HL-60 (cell line): Measurements from ENCODE around the gene NEURL1.

Source experiments
- DNase-seq, 2 experiments: peaks; one replicate each; pipeline ENCODE4 v3.0.0-alpha.2; 2010 to 2020; ENCODE audit warnings: low read depth in 1 of 2, low spot score in 1 of 2
- H3K27ac ChIP-seq: fragments of 250-450 bp; sonication (Bioruptor Pico); replicated peaks from 2 replicates; pipeline ENCODE4 v1.5.1; 2020; ENCODE audit warnings: mild to moderate bottlenecking, moderate library complexity
- H3K27me3 ChIP-seq: fragments of 250-450 bp; sonication (Bioruptor Pico); 2 replicates; pipeline ENCODE4 v1.5.1; 2021; ENCODE audit warnings: mild to moderate bottlenecking, moderate library complexity; ENCODE audit not compliant: insufficient read depth, poor library complexity, severe bottlenecking
- H3K4me3 ChIP-seq: replicated peaks from 2 replicates; pipeline ENCODE4 v1.5.1; 2011; ENCODE audit warnings: mild to moderate bottlenecking, control low read depth, low read length; ENCODE audit not compliant: insufficient read depth
- CTCF ChIP-seq: IDR thresholded peaks from one replicate; pipeline ENCODE4 v1.5.1; 2011; ENCODE audit warnings: low read length, control low read depth, inconsistent platforms; ENCODE audit not compliant: insufficient read depth
- GABPA ChIP-seq: IDR thresholded peaks from 2 replicates; pipeline ENCODE4 v1.6.1; 2012; ENCODE audit warnings: low read depth
- POLR2AphosphoS5 ChIP-seq: IDR thresholded peaks from 2 replicates; pipeline ENCODE4 v1.6.1; 2012; ENCODE audit warnings: low read depth
- REST ChIP-seq: IDR thresholded peaks from 2 replicates; pipeline ENCODE4 v1.6.1; 2012; ENCODE audit warnings: low read depth; ENCODE audit not compliant: insufficient replicate concordance
- SPI1 ChIP-seq: IDR thresholded peaks from 2 replicates; pipeline ENCODE4 v1.6.1; 2012; ENCODE audit warnings: low read depth, mild to moderate bottlenecking, borderline replicate concordance

The NEURL1 gene

DNA sequence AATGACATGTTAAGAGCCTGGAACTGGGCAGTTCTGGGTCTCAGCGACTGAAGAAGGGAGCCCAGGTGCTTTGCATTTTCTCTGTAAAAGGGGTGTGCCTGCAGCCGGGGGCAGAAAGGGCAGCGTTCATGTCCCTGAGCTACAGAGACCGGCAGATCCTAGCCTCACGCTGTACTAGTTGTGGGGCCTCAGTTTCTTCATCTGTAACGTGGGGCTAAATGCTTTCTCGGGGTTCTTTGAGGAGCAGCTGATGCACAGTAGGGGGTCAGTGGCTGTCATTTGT lies 79.6 kb downstream of the NEURL1 start:
- no peak for TF ChIP-seq GABPA
- Histone ChIP-seq H3K4me3 (no peak overlapping the region), H3K27me3 (no peaks in the 10 kb centered on the region), H3K27ac (no peak overlapping the region)
- DNase-seq: no peak

DNA sequence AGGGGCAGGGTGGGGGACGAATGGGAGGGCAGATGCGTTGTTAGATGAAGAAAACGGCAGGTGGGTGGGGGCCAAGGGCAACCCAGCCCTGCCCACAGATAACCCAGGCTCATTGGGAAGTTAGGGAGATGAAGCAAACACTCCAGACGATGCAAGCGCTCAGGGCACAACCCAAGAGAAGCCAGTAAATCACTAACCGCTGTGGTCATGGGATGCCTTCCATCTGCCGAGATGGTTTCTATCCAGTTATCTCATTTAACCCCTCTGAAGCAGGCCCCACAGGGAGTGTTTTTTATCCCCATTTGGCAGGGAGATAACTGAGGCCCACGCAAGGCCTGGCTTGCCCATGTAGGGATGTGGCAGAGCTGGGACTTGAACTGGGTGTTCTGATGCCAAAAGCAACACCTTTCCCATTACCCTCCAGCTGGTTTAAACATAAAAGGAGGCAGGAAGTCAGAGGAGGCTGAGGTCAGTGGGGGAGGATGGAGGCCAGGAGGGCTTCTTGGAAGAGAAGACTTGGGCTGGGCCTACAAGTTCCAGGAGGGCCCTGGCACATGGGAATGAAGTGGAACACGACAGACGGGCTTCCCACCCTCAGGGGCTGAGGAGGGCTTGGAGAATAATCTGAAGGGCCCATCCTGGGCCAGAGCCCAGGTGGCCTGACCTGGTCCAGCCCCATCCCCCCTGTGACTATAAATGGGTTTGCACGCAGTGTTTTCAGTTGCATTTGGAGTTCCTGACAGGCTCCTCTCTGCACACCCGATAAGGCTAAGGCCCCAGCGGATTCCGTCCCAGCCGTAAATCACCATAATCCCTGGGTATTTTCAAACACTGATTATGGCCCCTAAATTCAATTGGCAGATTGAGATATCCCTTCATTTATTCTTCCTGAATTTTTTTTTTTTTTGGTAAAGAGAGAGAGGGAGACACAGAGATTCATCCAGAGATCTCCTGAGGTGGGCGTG lies 80.9 kb downstream of the NEURL1 start:
- TF ChIP-seq GABPA (no peak), REST (no peak), SPI1 (no peak), POLR2AphosphoS5 (no peak)
- Histone ChIP-seq H3K27me3 (no peaks in the 10 kb centered on the region), H3K27ac (no peak overlapping the region), H3K4me3 (no peak overlapping the region)
- no peak for DNase-seq

DNA sequence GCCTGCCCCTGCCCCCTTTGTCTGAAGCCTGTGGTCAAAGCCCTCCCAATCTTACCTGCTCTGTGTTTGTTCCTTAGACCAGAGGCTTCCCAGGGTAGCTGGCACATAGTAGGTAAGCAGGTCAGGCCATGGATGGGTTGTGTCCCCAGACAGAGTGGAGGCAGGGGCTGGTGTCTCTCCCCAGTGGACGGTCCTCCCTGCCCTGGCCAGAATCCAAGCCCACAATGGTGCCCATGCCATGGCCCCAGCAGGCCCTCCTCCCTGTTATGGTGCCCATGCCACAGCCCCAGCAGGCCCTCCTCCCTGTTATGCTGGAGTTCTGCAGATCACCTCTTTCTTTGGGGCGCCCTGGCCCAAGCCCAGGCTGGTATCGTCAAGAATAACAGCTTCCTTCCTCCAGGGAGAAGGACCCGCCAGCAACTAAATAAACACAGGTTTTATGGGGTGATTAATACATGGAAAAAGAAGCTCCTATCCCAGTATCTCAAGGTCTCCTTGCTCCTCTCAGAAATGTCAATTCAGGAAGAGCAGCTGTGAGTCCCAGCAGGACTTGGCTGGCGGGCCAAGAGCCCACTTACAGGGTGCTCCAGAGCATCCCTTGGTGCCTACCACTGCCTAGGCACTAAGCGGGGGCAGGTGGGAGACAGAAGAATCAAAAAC lies 82.0 kb downstream of the NEURL1 start:
- H3K27me3 ChIP-seq: no peaks in the 10 kb centered on the region
- no peak for TF ChIP-seq POLR2AphosphoS5
- no peak overlapping the region for H3K27ac ChIP-seq
- no peak for DNase-seq
- no peak overlapping the region for H3K4me3 ChIP-seq

DNA sequence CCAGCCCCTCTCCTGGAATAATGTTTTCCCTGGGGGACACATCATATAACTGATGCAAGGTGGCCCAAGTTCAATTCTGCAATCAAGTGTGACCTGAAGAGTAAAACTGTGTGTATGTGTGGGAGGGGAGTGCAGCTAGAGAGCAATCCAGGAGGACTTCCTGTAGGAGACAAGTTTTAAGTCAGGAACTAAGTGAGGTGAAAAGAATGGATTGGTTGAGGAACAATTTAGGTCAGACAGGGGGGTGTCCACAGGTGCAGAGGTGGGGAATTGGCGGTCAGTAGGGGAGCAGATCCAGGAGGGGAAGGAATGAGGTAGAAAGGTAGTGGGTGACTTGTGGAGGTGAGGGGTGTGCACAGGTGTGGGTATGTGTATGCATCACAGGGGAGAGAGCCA lies 82.6 kb downstream of the NEURL1 start:
- Histone ChIP-seq H3K27me3 (no peaks in the 10 kb centered on the region), H3K27ac (no peak overlapping the region), H3K4me3 (no peak overlapping the region)
- no peak for DNase-seq
- TF ChIP-seq CTCF: no peak
- no peak for TF ChIP-seq SPI1
- TF ChIP-seq POLR2AphosphoS5: no peak
- TF ChIP-seq GABPA: no peak
- no peak for TF ChIP-seq REST

- TF ChIP-seq CTCF (no peak), GABPA (no peak), REST (no peak), POLR2AphosphoS5 (no peak), SPI1 (no peak)
- Histone ChIP-seq H3K27me3 (no peaks in the 10 kb centered on the region), H3K4me3 (no peak overlapping the region), H3K27ac (no peak overlapping the region)
- no peak for DNase-seq
Observed at GRCh38 chr10:103576862-103577261, 83.4 kb downstream of the NEURL1 start.
